Karpas-422 (cell line): Measurements from ENCODE around the gene BRD2. TPM values are rescaled to one million over a fixed set of nuclear protein-coding genes. Genes with fewer than 3 reads are reported as not detected.
A peak's percentile ranks its signal among the peaks of the same experiment; 100 is the strongest.

Source experiments
- DNase-seq: peaks from one replicate; pipeline ENCODE4 v3.0.0-alpha.2; 2015
- H2AFZ ChIP-seq: fragments of 200-600 bp; sonication (generic); 2 replicates; pipeline ENCODE4 v1.6.1; 2014; ENCODE audit warnings: antibody characterized with exemption, low read length, mixed read lengths
- H3K27ac ChIP-seq: fragments of 200-600 bp; sonication (generic); 2 replicates; pipeline ENCODE4 v1.5.1; 2014; ENCODE audit warnings: mild to moderate bottlenecking, low read length, moderate library complexity
- H3K27me3 ChIP-seq: fragments of 200-600 bp; sonication (generic); 2 replicates; pipeline ENCODE4 v1.6.1; 2014; ENCODE audit warnings: low read length, mixed read lengths
- H3K36me3 ChIP-seq: fragments of 200-600 bp; sonication (generic); 2 replicates; pipeline ENCODE4 v1.6.1; 2014; ENCODE audit warnings: low read length, mixed read lengths; ENCODE audit not compliant: insufficient read depth
- H3K4me1 ChIP-seq: fragments of 200-600 bp; sonication (generic); 2 replicates; pipeline ENCODE4 v1.6.1; 2014; ENCODE audit warnings: mild to moderate bottlenecking, low read length, mixed read lengths
- H3K4me2 ChIP-seq: fragments of 200-600 bp; sonication (generic); 2 replicates; pipeline ENCODE4 v1.6.1; 2014; ENCODE audit warnings: low read length, low read depth, mild to moderate bottlenecking; ENCODE audit not compliant: poor library complexity, severe bottlenecking
- H3K4me3 ChIP-seq: fragments of 200-600 bp; sonication (generic); 2 replicates; pipeline ENCODE4 v1.5.1; 2014; ENCODE audit warnings: mild to moderate bottlenecking, antibody characterized with exemption, low read length, mixed read lengths
- H3K79me2 ChIP-seq: fragments of 200-600 bp; sonication (generic); 2 replicates; pipeline ENCODE4 v1.6.1; 2014; ENCODE audit warnings: mild to moderate bottlenecking, low read length, mixed read lengths
- H3K9ac ChIP-seq: fragments of 200-600 bp; sonication (generic); 2 replicates; pipeline ENCODE4 v1.6.0; 2014; ENCODE audit warnings: low read length
- H3K9me2 ChIP-seq: fragments of 200-600 bp; sonication (generic), shearing (Covaris generic); replicated peaks from 2 replicates; pipeline ENCODE4 v1.6.0; 2014; ENCODE audit warnings: mild to moderate bottlenecking, low read length, moderate library complexity; ENCODE audit not compliant: insufficient read depth
- H3K9me3 ChIP-seq: fragments of 300-700, 200-600 bp; sonication (generic); 2 replicates; pipeline ENCODE4 v1.6.1; 2014; ENCODE audit warnings: low read length, mixed read lengths
- H4K20me1 ChIP-seq: fragments of 200-600 bp; sonication (generic); 2 replicates; pipeline ENCODE4 v1.6.1; 2014; ENCODE audit warnings: mild to moderate bottlenecking, antibody characterized with exemption, low read length, low read depth; ENCODE audit not compliant: insufficient read depth
- total RNA-seq: library from RNA; depleted of rRNA; stranded (reverse); fragments of >200 nt; shearing (Covaris generic); gene quantifications from 2 replicates; pipeline ENCODE4 v1.2.3, GENCODE V29; 2014; ENCODE audit warnings: low replicate concordance

The BRD2 gene
- total RNA-seq, 1 experiment from 2014 or later, result 201 TPM

GRCh38 chr6:33004940-33005339 is 36.5 kb downstream of the BRD2 start:
- no peaks in the 10 kb centered on the region for H3K9me3 ChIP-seq
- H2AFZ ChIP-seq, result no peak overlapping the region
- no peaks in the 10 kb centered on the region for H3K36me3 ChIP-seq
- H3K4me1 ChIP-seq, result peaks cover 23% of the 10 kb centered on the region
- H3K27ac ChIP-seq, result no peak overlapping the region
- H3K9ac ChIP-seq, result no peak overlapping the region
- no peaks in the 10 kb centered on the region for H3K27me3 ChIP-seq
- no peaks in the 10 kb centered on the region for H3K79me2 ChIP-seq
- no peak overlapping the region for H3K4me3 ChIP-seq
- DNase-seq, result no peak
- H3K4me2 ChIP-seq, result no peak overlapping the region
- no peaks in the 10 kb centered on the region for H4K20me1 ChIP-seq
- H3K9me2 ChIP-seq, result no peaks in the 10 kb centered on the region

GRCh38 chr6:33007831-33008400 is 39.5 kb downstream of the BRD2 start:
- Histone ChIP-seq H3K27ac (no peak overlapping the region), H3K9me3 (no peaks in the 10 kb centered on the region), H3K9ac (0 out of 2 replicates have a peak overlapping the region, but pooled peaks have one; percentile 86), H3K4me1 (peaks cover 32% of the 10 kb centered on the region), H3K27me3 (no peaks in the 10 kb centered on the region), H3K4me3 (no peak overlapping the region), H3K36me3 (no peaks in the 10 kb centered on the region), H3K4me2 (no peak overlapping the region), H3K79me2 (no peaks in the 10 kb centered on the region), H3K9me2 (no peaks in the 10 kb centered on the region), H4K20me1 (no peaks in the 10 kb centered on the region), H2AFZ (no peak overlapping the region)
- DNase-seq, result no peak

- H3K79me2 ChIP-seq, result no peaks in the 10 kb centered on the region
- peaks cover 33% of the 10 kb centered on the region for H3K4me1 ChIP-seq
- peak within 1 kb of the TSS; percentile 86 for H3K9ac ChIP-seq
- no peak within 1 kb of the TSS; the same call in 1 of the 2 replicates for H3K27ac ChIP-seq
- no peaks in the 10 kb centered on the region for H3K36me3 ChIP-seq
- peak within 1 kb of the TSS; percentile 99 for H2AFZ ChIP-seq
- peak within 1 kb of the TSS; percentile 89 for H3K4me3 ChIP-seq
- no peaks in the 10 kb centered on the region for H3K9me2 ChIP-seq
- H3K27me3 ChIP-seq, result no peaks in the 10 kb centered on the region
- H4K20me1 ChIP-seq, result no peaks in the 10 kb centered on the region
- H3K9me3 ChIP-seq, result no peaks in the 10 kb centered on the region
- DNase-seq, result peak; percentile 91
- peak within 1 kb of the TSS; percentile 88 for H3K4me2 ChIP-seq
These were observed 40.8 kb downstream of the BRD2 start, which contains the start of gene HLA-DOA for GRCh38 chr6:33008944-33009861. HLA-DOA (minus strand) TSS chr6:33009591.

GRCh38 chr6:33010356-33010755 is 42.0 kb downstream of the BRD2 start:
- H3K4me1 ChIP-seq, result peaks cover 38% of the 10 kb centered on the region
- no peak overlapping the region for H3K4me3 ChIP-seq
- H3K27ac ChIP-seq, result no peak overlapping the region
- no peaks in the 10 kb centered on the region for H3K36me3 ChIP-seq
- 0 out of 2 replicates have a peak overlapping the region, but pooled peaks have one; percentile 14 for H2AFZ ChIP-seq
- H4K20me1 ChIP-seq, result no peaks in the 10 kb centered on the region
- H3K4me2 ChIP-seq, result peak overlapping the region; percentile 88
- H3K79me2 ChIP-seq, result no peaks in the 10 kb centered on the region
- no peaks in the 10 kb centered on the region for H3K27me3 ChIP-seq
- H3K9me3 ChIP-seq, result no peaks in the 10 kb centered on the region
- no peaks in the 10 kb centered on the region for H3K9me2 ChIP-seq
- DNase-seq, result no peak
- no peak overlapping the region for H3K9ac ChIP-seq

- Histone ChIP-seq H3K27ac (no peak overlapping the region), H2AFZ (no peak overlapping the region), H3K4me2 (no peak overlapping the region), H3K79me2 (no peaks in the 10 kb centered on the region), H3K4me1 (peaks cover 47% of the 10 kb centered on the region), H4K20me1 (no peaks in the 10 kb centered on the region), H3K4me3 (no peak overlapping the region), H3K9me2 (no peaks in the 10 kb centered on the region), H3K27me3 (no peaks in the 10 kb centered on the region), H3K9me3 (no peaks in the 10 kb centered on the region), H3K9ac (no peak overlapping the region), H3K36me3 (no peaks in the 10 kb centered on the region)
- no peak for DNase-seq
These were observed 45.2 kb downstream of the BRD2 start for GRCh38 chr6:33013608-33014007.

- H3K27me3 ChIP-seq, result no peaks in the 10 kb centered on the region
- H3K36me3 ChIP-seq, result no peaks in the 10 kb centered on the region
- H2AFZ ChIP-seq, result no peak overlapping the region
- peak; percentile 93 for DNase-seq
- H3K27ac ChIP-seq, result no peak overlapping the region
- H3K9me2 ChIP-seq, result no peaks in the 10 kb centered on the region
- H3K4me1 ChIP-seq, result peaks cover 48% of the 10 kb centered on the region
- no peak overlapping the region for H3K4me3 ChIP-seq
- no peaks in the 10 kb centered on the region for H3K9me3 ChIP-seq
- no peaks in the 10 kb centered on the region for H4K20me1 ChIP-seq
- peak overlapping the region; percentile 6 for H3K4me2 ChIP-seq
- H3K79me2 ChIP-seq, result no peaks in the 10 kb centered on the region
- peak overlapping the region; percentile 14; the same call in 1 of the 2 replicates for H3K9ac ChIP-seq
These were observed 46.6 kb downstream of the BRD2 start for GRCh38 chr6:33014841-33015634.

- Histone ChIP-seq H4K20me1 (no peaks in the 10 kb centered on the region), H2AFZ (no peak overlapping the region), H3K9me3 (no peaks in the 10 kb centered on the region), H3K9me2 (no peaks in the 10 kb centered on the region), H3K27ac (no peak overlapping the region), H3K36me3 (no peaks in the 10 kb centered on the region), H3K4me3 (no peak overlapping the region), H3K4me1 (peaks cover 43% of the 10 kb centered on the region), H3K79me2 (no peaks in the 10 kb centered on the region), H3K27me3 (no peaks in the 10 kb centered on the region), H3K9ac (no peak overlapping the region), H3K4me2 (no peak overlapping the region)
- no peak for DNase-seq
These were observed 47.4 kb downstream of the BRD2 start for GRCh38 chr6:33015798-33016197.

GRCh38 chr6:33017018-33017417 is 48.6 kb downstream of the BRD2 start:
- Histone ChIP-seq H2AFZ (no peak overlapping the region), H3K27me3 (no peaks in the 10 kb centered on the region), H3K9ac (no peak overlapping the region), H3K4me2 (no peak overlapping the region), H3K79me2 (no peaks in the 10 kb centered on the region), H3K4me1 (peaks cover 37% of the 10 kb centered on the region), H3K9me2 (no peaks in the 10 kb centered on the region), H3K4me3 (no peak overlapping the region), H3K36me3 (no peaks in the 10 kb centered on the region), H3K9me3 (no peaks in the 10 kb centered on the region), H4K20me1 (no peaks in the 10 kb centered on the region), H3K27ac (no peak overlapping the region)
- DNase-seq, result no peak
